Neuronal stem cell (in vitro differentiated cells): ENCODE results near the gene SLC7A4.
"Not testable (repeated sequence)": the region's sequence is repeated elsewhere in the genome, so short reads cannot be mapped to it uniquely, and the experiment has no call there.

Source experiments
- DNase-seq: peaks from one replicate; pipeline ENCODE4 v3.0.0-alpha.2; 2013; ENCODE audit warnings: low spot score
- H2AFZ ChIP-seq: one replicate; pipeline ENCODE4 v1.6.1; 2013; ENCODE audit warnings: mild to moderate bottlenecking, low read length, inconsistent platforms
- H2AK5ac ChIP-seq: 2 replicates; pipeline ENCODE4 v1.6.1; 2013; ENCODE audit warnings: low read depth, mild to moderate bottlenecking, inconsistent platforms, low read length, moderate library complexity, mixed read lengths
- H2BK120ac ChIP-seq: 2 replicates; pipeline ENCODE4 v1.6.1; 2013; ENCODE audit warnings: low read depth, mild to moderate bottlenecking, inconsistent platforms, low read length, moderate library complexity, mixed read lengths
- H2BK12ac ChIP-seq: one replicate; pipeline ENCODE4 v1.6.1; 2013; ENCODE audit warnings: low read length, inconsistent platforms
- H2BK15ac ChIP-seq: 2 replicates; pipeline ENCODE4 v1.6.1; 2013; ENCODE audit warnings: mild to moderate bottlenecking, low read length, inconsistent platforms, mixed read lengths
- H2BK5ac ChIP-seq: one replicate; pipeline ENCODE4 v1.6.1; 2013; ENCODE audit warnings: inconsistent platforms, mild to moderate bottlenecking, low read length, moderate library complexity
- H3K14ac ChIP-seq: one replicate; pipeline ENCODE4 v1.6.1; 2013; ENCODE audit warnings: low read length, inconsistent platforms
- H3K18ac ChIP-seq: 2 replicates; pipeline ENCODE4 v1.6.1; 2013; ENCODE audit warnings: low read length, inconsistent platforms
- H3K23ac ChIP-seq: 2 replicates; pipeline ENCODE4 v1.6.1; 2013; ENCODE audit warnings: low read depth, mild to moderate bottlenecking, mixed read lengths, low read length, inconsistent platforms; ENCODE audit not compliant: poor library complexity
- H3K27ac ChIP-seq: replicated peaks from 3 replicates; pipeline ENCODE4 v1.5.1; 2013; ENCODE audit warnings: low read length, inconsistent platforms
- H3K27me3 ChIP-seq, 3 experiments: 2 replicates each; pipeline ENCODE4 v1.6.1; 2013; ENCODE audit warnings: low read length in 3 of 3, mild to moderate bottlenecking in 2 of 3, inconsistent platforms in 1 of 3, low read depth in 1 of 3, mixed read lengths in 1 of 3, moderate library complexity in 1 of 3; ENCODE audit not compliant: control insufficient read depth in 3 of 3, insufficient read depth in 3 of 3
- H3K36me3 ChIP-seq, 2 donors: replicated peaks in 1 of 2; 2 replicates each; pipeline ENCODE4 v1.6.1; 2013; ENCODE audit warnings: low read length in 2 of 2; ENCODE audit not compliant: control insufficient read depth in 2 of 2, insufficient read depth in 2 of 2
- H3K4ac ChIP-seq: 2 replicates; pipeline ENCODE4 v1.6.1; 2013; ENCODE audit warnings: inconsistent platforms, mild to moderate bottlenecking, low read length, moderate library complexity
- H3K4me1 ChIP-seq, 2 donors: 1 replicate in 1 of 2; 2 replicates in 1 of 2; pipeline ENCODE4 v1.6.1; 2013; ENCODE audit warnings: low read length in 2 of 2, low read depth in 1 of 2; ENCODE audit not compliant: control insufficient read depth in 2 of 2, insufficient read depth in 1 of 2
- H3K4me2 ChIP-seq: one replicate; pipeline ENCODE4 v1.6.1; 2013; ENCODE audit warnings: mild to moderate bottlenecking, low read length, inconsistent platforms; ENCODE audit not compliant: insufficient read depth, poor library complexity, severe bottlenecking
- H3K4me3 ChIP-seq, 2 donors: 2 replicates each; pipeline ENCODE4 v1.5.1; 2013; ENCODE audit warnings: low read length in 2 of 2, mild to moderate bottlenecking in 2 of 2, inconsistent platforms in 1 of 2, moderate library complexity in 1 of 2
- H3K79me1 ChIP-seq: one replicate; pipeline ENCODE4 v1.6.1; 2013; ENCODE audit warnings: low read depth, mild to moderate bottlenecking, inconsistent platforms, low read length, moderate library complexity
- H3K9ac ChIP-seq: one replicate; pipeline ENCODE4 v1.6.1; 2013; ENCODE audit warnings: mild to moderate bottlenecking, low read depth, low read length, inconsistent platforms; ENCODE audit not compliant: poor library complexity
- H3K9me3 ChIP-seq, 2 donors: replicated peaks in 1 of 2; 2 replicates each; pipeline versions ENCODE3 to v1.6.1; 2013; ENCODE audit warnings: low read length in 2 of 2, mild to moderate bottlenecking in 2 of 2, inconsistent platforms in 1 of 2, low read depth in 1 of 2, mixed read lengths in 1 of 2, moderate library complexity in 1 of 2; ENCODE audit not compliant: control insufficient read depth in 2 of 2, insufficient read depth in 1 of 2
- H4K8ac ChIP-seq: one replicate; pipeline ENCODE4 v1.6.1; 2013; ENCODE audit warnings: low read depth, mild to moderate bottlenecking, inconsistent platforms, low read length, moderate library complexity
- H4K91ac ChIP-seq: one replicate; pipeline ENCODE4 v1.6.1; 2013; ENCODE audit warnings: low read length, low read depth, mild to moderate bottlenecking, inconsistent platforms; ENCODE audit not compliant: poor library complexity
- WGBS, 2 donors: extraction: QIAGEN DNeasy Blood & Tissue Kit; methylation state at CpG; one replicate each; pipeline ENCODE4 v1.1.7; 2013; ENCODE audit warnings: missing lambda C conversion rate in 2 of 2, mixed read lengths in 1 of 2; ENCODE audit not compliant: insufficient read length in 2 of 2, insufficient replicate concordance in 1 of 2; ENCODE audit errors: extremely low coverage in 2 of 2; 5-methylcytosine and 5-hydroxymethylcytosine counted together

The SLC7A4 gene

DNA sequence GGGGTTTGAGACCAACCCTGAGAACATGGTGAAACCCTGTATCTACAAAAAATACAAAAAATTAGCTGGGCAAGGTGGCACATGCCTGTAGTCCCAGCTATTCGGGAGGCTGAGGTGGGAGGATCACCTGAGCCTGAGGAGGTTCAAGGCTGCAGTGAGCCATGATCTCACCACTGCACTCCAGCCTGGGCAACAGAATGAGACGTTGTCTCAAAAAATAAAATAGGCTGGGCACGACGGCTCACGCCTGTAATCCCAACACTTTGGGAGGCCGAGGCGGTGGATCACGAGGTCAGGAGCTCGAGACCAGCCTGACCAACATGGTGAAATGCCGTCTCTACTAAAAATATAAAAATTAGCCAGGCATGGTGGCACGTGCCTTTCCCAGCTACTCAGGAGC lies 32.1 kb upstream of the SLC7A4 start:
- H4K91ac ChIP-seq, H3K23ac ChIP-seq, H3K4me3 ChIP-seq, DNase-seq, H3K4me2 ChIP-seq, H3K14ac ChIP-seq, H3K36me3 ChIP-seq, H2AK5ac ChIP-seq, H2BK12ac ChIP-seq, H2BK5ac ChIP-seq, H2BK120ac ChIP-seq, H3K9me3 ChIP-seq, H3K4me1 ChIP-seq, H4K8ac ChIP-seq, H2AFZ ChIP-seq, H3K79me1 ChIP-seq, H3K9ac ChIP-seq, H2BK15ac ChIP-seq, H3K27me3 ChIP-seq, H3K27ac ChIP-seq, H3K18ac ChIP-seq, H3K4ac ChIP-seq: not testable (repeated sequence)
- no CpG with 5 or more reads among the region's 11 CpGs for WGBS, 2 donors

DNA sequence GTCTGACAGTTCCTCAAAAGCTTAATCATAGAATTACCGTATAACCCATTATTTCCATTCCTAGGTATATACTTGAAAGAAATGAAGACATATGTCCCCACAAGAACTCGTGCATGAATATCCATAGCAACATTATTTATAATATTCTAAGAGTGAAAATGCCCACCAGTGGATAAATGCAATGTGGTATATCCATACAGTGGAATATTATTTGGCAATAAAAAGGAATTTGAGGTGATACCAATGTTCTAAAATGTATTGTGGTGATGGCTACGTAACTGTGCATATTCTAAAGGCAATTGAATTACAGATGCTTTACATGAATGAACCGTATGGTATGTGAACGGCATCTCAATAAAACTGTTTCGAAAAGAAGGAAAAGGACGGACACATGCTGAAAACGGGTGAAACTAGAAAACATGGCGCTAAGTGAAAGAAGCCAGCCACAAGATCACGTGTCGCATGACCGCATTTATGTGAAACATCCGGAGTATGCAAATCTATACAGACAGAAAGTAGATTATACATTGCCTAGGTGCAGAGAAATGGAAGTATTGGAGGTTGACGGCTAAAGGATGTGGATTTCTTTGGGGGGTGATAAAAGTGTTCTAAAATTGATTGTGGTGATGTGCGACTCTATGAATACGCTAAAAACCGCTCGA lies 29.4 kb upstream of the SLC7A4 start:
- not testable (repeated sequence) for H3K4me3 ChIP-seq, H3K27me3 ChIP-seq, H3K23ac ChIP-seq, H3K27ac ChIP-seq, H4K91ac ChIP-seq, H2BK5ac ChIP-seq, H3K4me2 ChIP-seq, H4K8ac ChIP-seq, H2AK5ac ChIP-seq, DNase-seq, H3K9me3 ChIP-seq, H2BK120ac ChIP-seq, H3K79me1 ChIP-seq, H2AFZ ChIP-seq, H3K9ac ChIP-seq, H3K36me3 ChIP-seq, H3K4me1 ChIP-seq, H3K18ac ChIP-seq, H3K14ac ChIP-seq, H2BK15ac ChIP-seq, H2BK12ac ChIP-seq, H3K4ac ChIP-seq
- no CpG with 5 or more reads among the region's 18 CpGs for WGBS, 2 donors

DNA sequence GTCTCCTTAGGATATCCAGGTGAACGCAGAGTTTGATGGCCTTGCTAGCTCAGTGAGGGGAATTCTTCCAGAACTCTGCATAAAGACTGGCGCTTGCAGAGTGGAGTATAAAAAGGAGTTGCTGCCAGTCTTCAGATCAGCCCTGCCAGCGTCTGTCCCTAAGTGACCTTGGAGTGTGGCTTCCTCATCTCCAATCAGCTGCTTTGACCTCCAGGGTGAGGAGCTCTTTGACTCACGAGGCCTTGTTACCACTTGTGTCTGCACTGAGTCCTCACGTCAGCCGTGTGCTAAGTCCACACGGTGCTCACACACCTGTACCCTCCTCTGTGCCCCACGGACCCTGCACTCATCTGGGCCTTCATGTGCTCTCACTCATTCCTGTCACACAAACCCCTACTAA lies 28.0 kb upstream of the SLC7A4 start:
- H2AK5ac ChIP-seq, H3K18ac ChIP-seq, H3K36me3 ChIP-seq, H2BK5ac ChIP-seq, H3K4me3 ChIP-seq, H2AFZ ChIP-seq, H3K14ac ChIP-seq, H2BK120ac ChIP-seq, H2BK15ac ChIP-seq, H2BK12ac ChIP-seq, H3K9me3 ChIP-seq, H3K79me1 ChIP-seq, H3K4me1 ChIP-seq, H3K27ac ChIP-seq, H4K8ac ChIP-seq, H3K4me2 ChIP-seq, H4K91ac ChIP-seq, H3K9ac ChIP-seq, DNase-seq, H3K4ac ChIP-seq, H3K23ac ChIP-seq: not testable (repeated sequence)
- peaks cover 0 to 11% (median 0%) of the 10 kb centered on the region in 3 experiments for H3K27me3 ChIP-seq
- no CpG with 5 or more reads among the region's 8 CpGs for WGBS, 2 donors

DNA sequence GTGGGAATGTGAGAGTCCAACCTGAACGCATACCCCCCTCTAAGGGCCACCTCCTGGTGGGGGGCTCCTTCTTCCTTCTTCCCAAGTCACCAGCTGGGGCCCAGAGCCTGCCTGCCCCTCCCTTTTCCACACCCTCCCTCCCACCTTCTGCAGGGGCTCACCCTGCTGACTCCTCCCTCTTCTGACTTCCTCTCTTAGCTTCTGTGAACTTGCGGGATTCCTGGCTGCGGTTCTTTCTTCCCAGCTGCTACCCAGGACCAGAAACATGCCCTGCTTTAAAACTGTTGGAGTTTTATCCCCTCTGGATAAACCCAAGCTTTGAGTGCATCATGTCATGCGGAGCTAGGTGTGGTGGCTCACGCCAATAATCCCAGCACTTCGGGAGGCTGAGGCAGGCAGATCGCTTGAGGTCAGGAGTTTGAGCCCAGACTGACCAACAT lies 23.5 kb upstream of the SLC7A4 start:
- Histone ChIP-seq H2AFZ (no peak overlapping the region), H4K8ac (no peak overlapping the region), H3K4me3 (no peak overlapping the region), H3K4me1 (peaks cover 3 to 5% of the 10 kb centered on the region in 2 donors), H3K18ac (no peak overlapping the region), H3K14ac (no peak overlapping the region), H3K4ac (no peak overlapping the region), H2BK12ac (no peak overlapping the region), H2BK5ac (no peak overlapping the region), H3K9me3 (peaks cover 0 to 2% of the 10 kb centered on the region in 2 donors), H2BK15ac (no peak overlapping the region), H2AK5ac (no peak overlapping the region), H3K23ac (no peak overlapping the region), H3K27me3 (peaks cover 0 to 24% (median 0%) of the 10 kb centered on the region in 3 experiments), H2BK120ac (no peak overlapping the region), H3K27ac (no peak overlapping the region), H3K9ac (no peak overlapping the region), H3K36me3 (no peaks in the 10 kb centered on the region), H3K4me2 (no peak overlapping the region), H4K91ac (no peak overlapping the region), H3K79me1 (no peaks in the 10 kb centered on the region)
- no CpG with 5 or more reads among the region's 7 CpGs for WGBS, 2 donors
- no peak for DNase-seq
